Endothelial cell of umbilical vein (primary cell): ENCODE results near the gene GLCE. TPM values are rescaled to one million over a fixed set of nuclear protein-coding genes. Genes with fewer than 3 reads are reported as not detected.

Experiments
- Bru-seq: library from RNA; stranded (reverse); fragments of 400-500 nt; gene quantifications from one replicate; lab custom pipeline; 2021; lab: Mats Ljungman, UMichigan
- BruChase-seq, 2 experiments: library from RNA; stranded (reverse); fragments of 400-500 nt; gene quantifications; one replicate each; lab custom pipeline; 2021; lab: Mats Ljungman, UMichigan
- BruUV-seq: library from RNA; stranded (reverse); fragments of 400-500 nt; replicated peaks from 2 replicates; lab custom pipeline; 2021; lab: Mats Ljungman, UMichigan
- CTCF ChIA-PET: fragments of 300-600, 350-600 bp; sonication (Branson Sonifier 250); formaldehyde crosslinking; loops from one replicate; lab custom pipeline; 2021; ENCODE audit warnings: antibody characterized with exemption, inconsistent platforms; lab: Charles Lee
- POLR2A ChIA-PET: fragments of 300-600, 350-600 bp; sonication (Branson Sonifier 250); formaldehyde crosslinking; loops from one replicate; lab custom pipeline; 2021; ENCODE audit warnings: antibody characterized with exemption, inconsistent platforms; lab: Charles Lee
- DNase-seq: peaks from one replicate; pipeline ENCODE4 v3.0.0-alpha.2; 2011; ENCODE audit warnings: low read depth, low spot score
- FAIRE-seq: peaks from 2 replicates; lab custom pipeline; 2011; peaks lifted over from hg19 to GRCh38; lab: Jason Lieb, UNC
- H2AFZ ChIP-seq: 2 replicates; pipeline ENCODE4 v1.6.0; 2012; ENCODE audit warnings: low read depth, low read length, control low read depth, inconsistent platforms
- H3K27ac ChIP-seq: 2 replicates; pipeline ENCODE4 v1.5.1; 2011; ENCODE audit warnings: low read depth, mild to moderate bottlenecking, control low read depth, low read length, moderate library complexity; ENCODE audit not compliant: insufficient read depth
- H3K27me3 ChIP-seq, 2 experiments: 2 replicates each; pipeline versions ENCODE4 v1.6.0 to v1.6.1; 2011; ENCODE audit warnings: low read length in 2 of 2, mixed read lengths in 1 of 2; ENCODE audit not compliant: control insufficient read depth in 2 of 2, insufficient read depth in 2 of 2
- H3K36me3 ChIP-seq, 2 experiments: 2 replicates in 1 of 2; 3 replicates in 1 of 2; pipeline ENCODE4 v1.5.1; 2011; ENCODE audit warnings: low read length in 2 of 2, mild to moderate bottlenecking in 1 of 2, moderate library complexity in 1 of 2; ENCODE audit not compliant: control insufficient read depth in 2 of 2, insufficient read depth in 2 of 2; ENCODE audit errors: extremely low read depth in 1 of 2
- H3K4me1 ChIP-seq: 3 replicates; pipeline ENCODE4 v1.5.1; 2011; ENCODE audit warnings: mild to moderate bottlenecking, low read length; ENCODE audit not compliant: control insufficient read depth, insufficient read depth; ENCODE audit errors: extremely low read depth
- H3K4me2 ChIP-seq: 2 replicates; pipeline ENCODE4 v1.6.1; 2011; ENCODE audit warnings: low read length, control low read depth, mixed read lengths; ENCODE audit not compliant: insufficient read depth
- H3K4me3 ChIP-seq, 3 experiments: fragments of 200-600 bp in 1 of 3; sonication (generic), shearing (Covaris generic) in 1 of 3; replicated peaks in 1 of 3; 2 replicates each; pipeline ENCODE4 v1.5.1; 2011 to 2016; ENCODE audit warnings: control low read depth in 3 of 3, low read length in 3 of 3, mild to moderate bottlenecking in 2 of 3, inconsistent platforms in 1 of 3, low read depth in 1 of 3, moderate library complexity in 1 of 3; ENCODE audit not compliant: insufficient read depth in 1 of 3
- H3K79me2 ChIP-seq: 2 replicates; pipeline ENCODE4 v1.6.0; 2012; ENCODE audit warnings: low read length, inconsistent platforms; ENCODE audit not compliant: control insufficient read depth, insufficient read depth
- H3K9ac ChIP-seq: replicated peaks from 2 replicates; pipeline ENCODE3; 2011; ENCODE audit warnings: low read length, control low read depth; ENCODE audit not compliant: insufficient read depth; ENCODE audit errors: extremely low read depth
- H3K9me1 ChIP-seq: replicated peaks from 3 replicates; pipeline ENCODE4 v1.6.0; 2011; ENCODE audit warnings: mild to moderate bottlenecking, low read length; ENCODE audit not compliant: control insufficient read depth, insufficient read depth; ENCODE audit errors: extremely low read depth
- H3K9me3 ChIP-seq: replicated peaks from 2 replicates; pipeline ENCODE4 v1.5.1; 2012; ENCODE audit warnings: low read length, inconsistent platforms; ENCODE audit not compliant: control insufficient read depth, insufficient read depth
- H4K20me1 ChIP-seq: replicated peaks from 2 replicates; pipeline ENCODE3; 2011; ENCODE audit warnings: mild to moderate bottlenecking, low read length; ENCODE audit not compliant: control insufficient read depth, insufficient read depth; ENCODE audit errors: extremely low read depth
- FOS ChIP-seq: IDR thresholded peaks from 2 replicates; pipeline ENCODE4 v1.6.1; 2011; ENCODE audit warnings: mild to moderate bottlenecking, low read length, moderate library complexity, borderline replicate concordance; ENCODE audit not compliant: insufficient read depth
- GATA2 ChIP-seq: IDR thresholded peaks from 2 replicates; pipeline ENCODE4 v1.7.0; 2011; ENCODE audit warnings: low read depth, mild to moderate bottlenecking, moderate library complexity, mixed read lengths, low read length; ENCODE audit not compliant: insufficient read length, insufficient read depth
- JUN ChIP-seq: IDR thresholded peaks from 2 replicates; pipeline ENCODE4 v1.6.1; 2011; ENCODE audit warnings: borderline replicate concordance, low read depth; ENCODE audit not compliant: insufficient read length, insufficient read depth
- POLR2A ChIP-seq: IDR thresholded peaks from 2 replicates; pipeline ENCODE4 v1.6.1; 2012; ENCODE audit warnings: low read depth, mild to moderate bottlenecking, control low read depth, low read length
- POLR2AphosphoS5 ChIP-seq: IDR thresholded peaks from 2 replicates; pipeline ENCODE4 v1.6.1; 2012; ENCODE audit warnings: low read depth, mild to moderate bottlenecking, control low read depth, low read length, moderate library complexity; ENCODE audit not compliant: insufficient read depth
- dilution Hi-C: fragments of 300-500 bp; cut with MboI; formaldehyde crosslinking; loops from one replicate; pipeline ENCODE4 v1.15.0; 2019; ENCODE audit warnings: low sequenced_read_pairs; ENCODE audit not compliant: extremely low pct_ligation_motif_present
- intact Hi-C: fragments of 100-400 bp; cut with micrococcal nuclease; formaldehyde crosslinking; loops from one replicate; pipeline ENCODE4 v1.10.0; 2022
- long read RNA-seq: library from polyadenylated mRNA; stranded (forward); transcript quantifications from one replicate; pipeline ENCODE4 v2.0.0, GENCODE V29; 2021
- polyA minus RNA-seq, 3 experiments: library from RNA; depleted of rRNA, polyadenylated mRNA; stranded (reverse); fragments of >200 nt; gene quantifications; 1 replicate in 1 of 3; 2 replicates in 2 of 3; pipeline ENCODE4 v1.2.3, GENCODE V29; 2011
- polyA plus RNA-seq, 4 experiments: library from polyadenylated mRNA; depleted of rRNA in 3 of 4; stranded (reverse) in 3 of 4; unstranded in 1 of 4; fragments of >200 nt; gene quantifications; 2 replicates each; pipeline versions ENCODE4 v1.2.1 to v1.2.3, GENCODE V29; 2011 to 2012; ENCODE audit warnings: missing spikeins in 1 of 4
- total RNA-seq: library from RNA; stranded (reverse); gene quantifications from 2 replicates; pipeline ENCODE4 v1.2.3, GENCODE V29; 2021

Gene GLCE
- total RNA-seq: 79.8 and 86.6 TPM in 2 replicates
- polyA plus RNA-seq: 45.4 and 48.1 TPM in 2 replicates
- 57.1 and 60.9 TPM in 2 replicates for polyA plus RNA-seq (2011; cell fraction: cytosol; rRNA removed)
- 53.8 and 63.7 TPM in 2 replicates for polyA plus RNA-seq (2011; cell fraction: nucleus; rRNA removed)
- 55.5 and 102 TPM in 2 replicates for polyA plus RNA-seq (2012)
- 95.8 and 97.0 TPM in 2 replicates for polyA minus RNA-seq
- polyA minus RNA-seq (2011; cell fraction: cytosol; rRNA and poly(A)+ RNA removed): 9.9 TPM
- 62.0 and 86.7 TPM in 2 replicates for polyA minus RNA-seq (2011; cell fraction: nucleus; rRNA and poly(A)+ RNA removed)
- percentile 90 among the genes with signal in this experiment for Bru-seq, nascent RNA
- BruChase-seq, experiment 1, labeled RNA remaining after a 6-hour chase: percentile 88 among the genes with signal in this experiment
- BruChase-seq, experiment 2, labeled RNA remaining after a 2-hour chase: percentile 81 among the genes with signal in this experiment
- long read RNA-seq, full-length matches to known transcripts: 113 of 188 reads
- long read RNA-seq, partial matches to known transcripts: 0 of 188 reads
- long read RNA-seq, other reads (novel, unspliced or antisense): 75 of 188 reads

DNA sequence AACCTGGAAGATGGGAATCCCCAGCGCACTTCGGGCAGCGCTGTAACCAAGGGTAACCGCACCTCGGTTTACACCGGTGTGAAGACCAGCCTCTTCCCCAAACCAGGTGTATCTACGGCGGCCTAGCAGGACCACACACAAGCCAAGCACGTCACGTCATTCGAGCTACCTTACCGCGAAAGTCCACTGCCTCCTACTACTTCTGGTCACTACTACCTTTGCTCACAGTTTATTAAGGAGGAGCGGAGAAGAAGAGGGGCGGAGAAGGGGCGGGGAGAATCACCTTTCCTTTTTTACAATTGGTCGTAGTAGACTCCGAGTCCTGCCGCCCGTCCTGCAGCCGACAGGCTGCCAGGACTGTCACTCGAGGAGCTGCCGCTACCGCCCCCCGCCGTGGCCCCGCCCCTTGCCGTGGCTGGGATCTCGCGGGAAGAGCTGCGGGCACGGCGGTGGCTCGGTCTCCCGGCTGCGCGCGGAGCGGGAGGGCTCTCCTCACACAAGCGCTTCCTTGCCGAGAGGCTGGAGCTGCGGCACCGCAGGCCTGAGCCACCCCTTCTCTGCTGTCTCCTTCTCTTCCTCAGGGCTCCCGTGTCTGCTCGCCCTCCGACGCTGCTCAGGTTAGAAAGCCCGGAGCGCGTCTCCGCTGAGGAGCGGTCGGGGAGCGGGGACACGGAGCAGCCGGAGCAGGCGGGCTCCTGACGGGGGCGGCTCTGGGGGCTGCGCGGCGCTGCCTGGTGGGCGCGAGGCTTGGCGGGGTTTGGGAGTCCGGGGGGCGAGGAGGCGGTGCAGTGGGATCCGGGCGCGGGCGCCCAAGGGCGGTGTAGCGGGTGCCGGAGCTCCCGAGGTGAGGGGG lies at the start of gene GLCE:
GLCE (plus strand) TSS at position 495 of the 853 bp plus-strand sequence. CDS start 95,172 bp downstream, outside the sequence.
- Histone ChIP-seq H3K4me3 (peak within 1 kb of the TSS; percentile 91 to 99 (median 96)), H3K9me1 (no peaks in the 10 kb centered on the region), H3K9me3 (no peaks in the 10 kb centered on the region), H4K20me1 (peaks cover 2% of the 10 kb centered on the region), H3K4me1 (peaks cover 46% of the 10 kb centered on the region), H3K27ac (peak within 1 kb of the TSS; percentile 78), H2AFZ (peak within 1 kb of the TSS; percentile 97), H3K4me2 (peak within 1 kb of the TSS; percentile 95), H3K36me3 (no peaks in the 10 kb centered on the region), H3K9ac (peak within 1 kb of the TSS; percentile 96), H3K27me3 (no peaks in the 10 kb centered on the region), H3K79me2 (peaks cover 46% of the 10 kb centered on the region)
- dilution Hi-C loops: no loop called here
- intact Hi-C loops: loop anchor here (1.0 to 5.0 kb wide), 7 partner anchors 47 to 254 kb away; partner anchors contain the start of gene KIF23
- peak; percentile 98 for DNase-seq
- POLR2A ChIA-PET: interaction anchor here (0.9 to 1.6 kb wide), 6 partner anchors 14 to 137 kb away, joined by 3 to 12 read pairs (median 3); no protein-coding TSS in a partner anchor
- no TSS peak for BruUV-seq
- no peak for TF ChIP-seq JUN
- TF ChIP-seq FOS: no peak
- TF ChIP-seq GATA2: no peak
- TF ChIP-seq POLR2A: peak; percentile 95
- TF ChIP-seq POLR2AphosphoS5: peak; percentile 93
- FAIRE-seq: peak; percentile 93
- CTCF ChIA-PET: interaction anchor here (0.8 to 3.9 kb wide), 15 partner anchors 11 to 234 kb away, joined by 3 to 29 read pairs (median 4); no protein-coding TSS in a partner anchor
